HG03108 (cell line): Measurements from ENCODE around the gene PRKCE.

Source experiments
- ATAC-seq: cut with Tn5 transposase; IDR thresholded peaks from one replicate; pipeline ENCODE4 v1.9.1; 2021; ENCODE audit warnings: moderate library complexity; ENCODE audit not compliant: unreplicated experiment

Gene PRKCE

GRCh38 chr2:46025676-46026075 is 374.2 kb downstream of the PRKCE start:
- ATAC-seq: no peak

- ATAC-seq: no peak
Observed at GRCh38 chr2:46026431-46026830, 375.0 kb downstream of the PRKCE start.

GRCh38 chr2:46029332-46029811 is 377.9 kb downstream of the PRKCE start:
- no peak for ATAC-seq

- ATAC-seq: no peak
Observed at GRCh38 chr2:46030330-46030729, 378.9 kb downstream of the PRKCE start.

- ATAC-seq: no peak
Observed at GRCh38 chr2:46032161-46032813, 380.8 kb downstream of the PRKCE start.

GRCh38 chr2:46032996-46033395 is 381.5 kb downstream of the PRKCE start:
- no peak for ATAC-seq

GRCh38 chr2:46034535-46034934 is 383.1 kb downstream of the PRKCE start:
- no peak for ATAC-seq

GRCh38 chr2:46036929-46037328 is 385.5 kb downstream of the PRKCE start:
- ATAC-seq: no peak

- no peak for ATAC-seq
Observed at GRCh38 chr2:46039543-46040303, 388.2 kb downstream of the PRKCE start.

- ATAC-seq: no peak
Observed at GRCh38 chr2:46040563-46041155, 389.2 kb downstream of the PRKCE start.

GRCh38 chr2:46041434-46041833 is 390.0 kb downstream of the PRKCE start:
- no peak for ATAC-seq

GRCh38 chr2:46042207-46042637 is 390.7 kb downstream of the PRKCE start:
- ATAC-seq: no peak

GRCh38 chr2:46042711-46043110 is 391.2 kb downstream of the PRKCE start:
- no peak for ATAC-seq

- ATAC-seq: no peak
Observed at GRCh38 chr2:46045888-46046287, 394.4 kb downstream of the PRKCE start.

GRCh38 chr2:46047290-46047689 is 395.8 kb downstream of the PRKCE start:
- no peak for ATAC-seq

- ATAC-seq: no peak
Observed at GRCh38 chr2:46048693-46049092, 397.2 kb downstream of the PRKCE start.

- no peak for ATAC-seq
Observed at GRCh38 chr2:46050027-46050426, 398.6 kb downstream of the PRKCE start.

GRCh38 chr2:46050489-46050888 is 399.0 kb downstream of the PRKCE start:
- no peak for ATAC-seq

GRCh38 chr2:46051085-46051484 is 399.6 kb downstream of the PRKCE start:
- ATAC-seq: no peak

GRCh38 chr2:46053564-46053963 is 402.1 kb downstream of the PRKCE start:
- ATAC-seq: no peak

- ATAC-seq: no peak
Observed at GRCh38 chr2:46056541-46056940, 405.1 kb downstream of the PRKCE start.

- ATAC-seq: no peak
Observed at GRCh38 chr2:46058140-46058539, 406.7 kb downstream of the PRKCE start.
